GM12874 (cell line): ENCODE measurements around the gene DAB1.

ENCODE experiments used
- TF ChIP-seq, protein P1 (sequence below): IDR thresholded peaks from 2 replicates; pipeline ENCODE4 v1.5.1; 2011; ENCODE audit warnings: low read depth, mild to moderate bottlenecking, control low read depth, low read length, moderate library complexity; ENCODE audit not compliant: insufficient read depth

DAB1 gene

GRCh38 chr1:57229076-57229475 is 194.8 kb downstream of the DAB1 start:
- TF ChIP-seq, protein P1, sequence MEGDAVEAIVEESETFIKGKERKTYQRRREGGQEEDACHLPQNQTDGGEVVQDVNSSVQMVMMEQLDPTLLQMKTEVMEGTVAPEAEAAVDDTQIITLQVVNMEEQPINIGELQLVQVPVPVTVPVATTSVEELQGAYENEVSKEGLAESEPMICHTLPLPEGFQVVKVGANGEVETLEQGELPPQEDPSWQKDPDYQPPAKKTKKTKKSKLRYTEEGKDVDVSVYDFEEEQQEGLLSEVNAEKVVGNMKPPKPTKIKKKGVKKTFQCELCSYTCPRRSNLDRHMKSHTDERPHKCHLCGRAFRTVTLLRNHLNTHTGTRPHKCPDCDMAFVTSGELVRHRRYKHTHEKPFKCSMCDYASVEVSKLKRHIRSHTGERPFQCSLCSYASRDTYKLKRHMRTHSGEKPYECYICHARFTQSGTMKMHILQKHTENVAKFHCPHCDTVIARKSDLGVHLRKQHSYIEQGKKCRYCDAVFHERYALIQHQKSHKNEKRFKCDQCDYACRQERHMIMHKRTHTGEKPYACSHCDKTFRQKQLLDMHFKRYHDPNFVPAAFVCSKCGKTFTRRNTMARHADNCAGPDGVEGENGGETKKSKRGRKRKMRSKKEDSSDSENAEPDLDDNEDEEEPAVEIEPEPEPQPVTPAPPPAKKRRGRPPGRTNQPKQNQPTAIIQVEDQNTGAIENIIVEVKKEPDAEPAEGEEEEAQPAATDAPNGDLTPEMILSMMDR = no peak

DNA sequence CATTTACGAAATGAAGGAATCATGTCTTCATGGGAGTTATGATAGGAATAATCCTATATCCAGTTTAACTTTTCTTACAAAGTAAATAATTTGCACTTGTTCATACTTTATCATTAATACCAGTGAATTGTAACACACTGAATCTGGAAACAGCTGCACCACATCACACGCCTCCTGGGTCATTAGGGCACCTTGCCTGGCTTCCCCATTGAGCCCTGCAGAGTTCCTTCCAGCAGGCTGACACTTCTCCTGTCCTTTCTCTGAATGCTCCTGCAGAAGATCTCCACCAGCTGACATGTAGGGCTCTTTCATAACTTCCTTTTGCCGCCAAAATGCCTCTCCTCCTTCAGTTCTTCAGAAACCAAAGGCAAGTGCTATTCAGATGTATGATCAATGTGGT is 201.1 kb downstream of the DAB1 start:
- TF ChIP-seq, protein P1 = no peak

DNA sequence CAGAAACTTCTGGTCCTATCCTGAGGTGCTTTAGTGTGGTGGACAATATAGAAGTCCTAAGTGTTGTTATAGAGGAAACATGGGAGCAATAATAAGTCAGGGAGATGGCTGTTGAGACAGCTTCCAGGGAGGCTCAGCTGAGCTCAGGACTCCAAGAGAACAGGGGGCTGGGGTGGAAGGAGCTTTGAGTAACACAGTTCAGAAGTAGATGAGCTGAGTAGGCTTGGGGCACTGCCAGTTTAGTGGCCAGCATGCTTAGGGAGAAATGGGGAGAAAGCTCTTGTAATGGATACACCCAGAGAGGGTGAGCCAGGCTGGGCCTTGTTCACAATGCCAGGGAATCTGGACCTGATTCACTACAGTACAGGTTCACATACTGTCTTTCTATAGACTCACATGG is 201.6 kb downstream of the DAB1 start:
- TF ChIP-seq, protein P1 = no peak

DNA sequence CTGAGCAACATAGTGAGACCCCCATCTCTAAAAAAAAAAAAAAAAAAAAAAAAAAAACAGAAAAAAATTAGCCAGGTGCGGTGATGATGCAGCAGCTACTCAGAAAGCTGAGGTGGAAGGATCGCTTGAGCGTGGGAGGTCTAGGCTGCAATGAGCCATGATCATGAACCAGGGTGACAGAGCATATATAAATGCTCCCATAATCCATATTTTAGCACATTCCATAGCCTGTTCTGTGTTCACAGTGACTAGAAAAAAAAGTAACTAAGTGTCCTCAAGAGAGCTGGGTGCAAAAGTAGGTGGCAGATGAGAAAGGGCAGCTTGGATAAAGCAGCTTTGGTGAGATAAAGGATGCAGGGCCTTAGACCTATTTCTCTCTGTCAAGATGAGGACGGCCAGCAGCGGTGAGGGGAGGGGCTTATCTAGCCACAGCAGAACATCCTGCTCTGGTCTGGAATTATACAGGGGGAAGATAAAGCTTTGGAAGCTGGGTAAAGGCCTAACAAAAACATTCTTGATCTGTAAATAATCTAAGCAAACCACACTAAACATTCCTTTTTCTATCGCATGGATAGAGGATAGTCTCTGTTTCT is 205.3 kb downstream of the DAB1 start:
- TF ChIP-seq, protein P1 = no peak

- TF ChIP-seq, protein P1 = no peak
Measured at GRCh38 chr1:57217905-57218304, 206.0 kb downstream of the DAB1 start.

DNA sequence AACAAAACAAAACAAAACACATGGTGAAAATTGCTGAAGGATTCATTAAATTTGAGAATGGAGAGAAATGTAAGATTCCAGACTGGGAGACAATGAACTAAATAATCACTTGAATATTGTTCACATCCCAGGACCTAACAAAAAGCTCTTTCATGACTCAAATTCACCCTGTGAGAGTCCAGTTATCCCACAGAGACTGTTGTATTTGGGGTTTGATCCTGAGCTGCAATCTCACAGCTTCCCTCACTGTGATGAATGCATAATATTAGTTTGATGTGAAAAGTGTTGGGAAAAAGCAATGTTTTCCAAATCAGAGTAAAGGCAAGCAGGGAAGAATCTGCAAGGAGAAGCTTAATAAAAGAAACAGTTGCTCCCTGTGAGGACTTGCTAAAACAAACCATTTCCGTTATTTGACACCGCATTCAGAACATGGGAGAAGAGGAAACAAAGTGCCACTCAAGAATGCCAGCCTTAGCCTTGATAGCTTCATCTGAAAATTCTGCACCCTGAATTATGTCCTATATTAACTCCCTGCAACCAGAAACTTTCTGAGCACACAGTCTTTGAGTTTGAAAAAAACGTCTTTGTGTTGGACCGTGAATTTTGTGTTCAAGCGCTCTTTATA is 208.8 kb downstream of the DAB1 start:
- TF ChIP-seq, protein P1 = no peak

- TF ChIP-seq, protein P1 = no peak
Measured at GRCh38 chr1:57210881-57211280, 213.0 kb downstream of the DAB1 start.

DNA sequence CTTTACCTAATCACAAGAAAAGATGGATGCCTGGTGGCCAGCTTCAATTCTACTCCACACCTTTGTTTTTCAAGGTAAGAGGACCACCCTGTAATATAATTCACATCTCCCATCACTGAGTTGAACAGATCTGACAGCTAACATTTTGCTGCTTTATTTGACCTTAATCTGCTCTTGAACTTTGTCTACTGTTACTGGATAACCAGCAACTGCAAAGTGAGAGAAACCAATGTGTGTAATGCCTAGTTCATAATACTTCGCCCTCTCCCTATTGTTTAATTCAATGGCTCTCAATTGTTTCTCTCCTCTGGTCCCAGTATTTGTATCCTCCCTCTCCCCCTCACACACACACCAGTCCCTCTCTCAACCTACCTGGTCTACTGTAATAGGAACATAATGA is 214.4 kb downstream of the DAB1 start:
- TF ChIP-seq, protein P1 = no peak
